Sciatic nerve (tissue), 2 donors: ENCODE results near the gene ETNPPL. TPM values are rescaled to one million over a fixed set of nuclear protein-coding genes. Genes with fewer than 3 reads are reported as not detected.

Experiments used
- ATAC-seq: fragments of 200-7000 bp; cut with Tn5 transposase; one replicate; pipeline ENCODE4 v1.9.1; 2020; ENCODE audit warnings: mild to moderate bottlenecking, moderate library complexity
- DNase-seq: peaks from one replicate; pipeline ENCODE4 v3.0.0-alpha.2; 2020; ENCODE audit warnings: low spot score
- intact Hi-C: fragments of 100-400 bp; cut with DNase I; formaldehyde crosslinking; loops from one replicate; pipeline ENCODE4 v1.14.2; 2022
- total RNA-seq: library from RNA; stranded (reverse); fragmentation: NEBNext Ultra II Directional; extraction: Animal tissue kit (Norgen Biotek cat#: 25700); gene quantifications from one replicate; pipeline ENCODE4 v1.2.1, GENCODE V29; 2021
- donor health status: DM: no; HTN: no; CAD: no.
- donor health status: DM: no; HTN: no; CAD: no.

ETNPPL gene
- total RNA-seq, 1 donor from 2014 or later, result 8.3 TPM

GRCh38 chr4:108706289-108706688 is 56.6 kb downstream of the ETNPPL start:
- ATAC-seq, result no peak
- intact Hi-C loops, result no loop called here

DNA sequence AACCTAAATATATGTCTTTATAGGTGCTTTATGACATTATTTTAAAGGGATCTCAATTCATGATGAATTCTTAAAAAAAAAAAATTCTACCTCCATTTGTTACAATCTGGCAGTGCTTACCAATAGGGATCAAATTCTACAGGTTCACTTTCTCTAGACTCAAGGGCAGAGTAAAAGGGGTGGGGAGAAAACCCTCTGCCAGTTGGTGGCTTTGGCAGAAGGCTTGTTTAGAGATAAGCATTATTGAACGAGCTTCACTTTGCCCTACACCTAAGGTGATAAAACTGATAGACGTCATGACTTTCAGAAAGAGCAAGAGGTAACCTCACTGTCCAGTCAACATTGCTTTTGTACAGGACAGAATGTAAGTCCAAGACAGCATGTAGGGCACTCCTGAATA is 58.9 kb downstream of the ETNPPL start:
- no peak for ATAC-seq
- intact Hi-C loops, result no loop called here
- DNase-seq, result no peak

More at GRCh38 chr4:108706289-108706688, 56.6 kb downstream of the ETNPPL start:
- DNase-seq, result no peak

DNA sequence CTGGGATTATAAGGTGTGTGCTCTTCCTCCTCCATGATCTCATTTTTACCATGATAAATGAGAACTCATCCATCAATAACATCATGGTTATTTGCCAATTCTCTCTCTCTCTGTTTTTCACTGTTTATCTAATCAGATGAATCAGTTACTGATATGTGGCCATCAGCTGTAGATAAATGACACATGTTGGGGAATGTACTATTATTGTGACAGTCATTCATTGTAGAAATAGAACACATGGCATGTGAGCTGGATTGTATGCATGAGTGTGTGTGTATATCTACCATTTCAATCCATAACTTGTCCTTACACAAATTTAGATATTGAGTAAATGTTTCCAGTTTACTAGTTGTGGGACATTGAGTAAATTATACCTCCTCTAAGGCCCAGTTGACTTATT is 59.5 kb downstream of the ETNPPL start:
- intact Hi-C loops, result no loop called here
- no peak for DNase-seq
- ATAC-seq, result no peak

- intact Hi-C loops, result no loop called here
- ATAC-seq (peak; percentile 61), DNase-seq (no peak)
Observed at GRCh38 chr4:108702960-108703359, 59.9 kb downstream of the ETNPPL start.

DNA sequence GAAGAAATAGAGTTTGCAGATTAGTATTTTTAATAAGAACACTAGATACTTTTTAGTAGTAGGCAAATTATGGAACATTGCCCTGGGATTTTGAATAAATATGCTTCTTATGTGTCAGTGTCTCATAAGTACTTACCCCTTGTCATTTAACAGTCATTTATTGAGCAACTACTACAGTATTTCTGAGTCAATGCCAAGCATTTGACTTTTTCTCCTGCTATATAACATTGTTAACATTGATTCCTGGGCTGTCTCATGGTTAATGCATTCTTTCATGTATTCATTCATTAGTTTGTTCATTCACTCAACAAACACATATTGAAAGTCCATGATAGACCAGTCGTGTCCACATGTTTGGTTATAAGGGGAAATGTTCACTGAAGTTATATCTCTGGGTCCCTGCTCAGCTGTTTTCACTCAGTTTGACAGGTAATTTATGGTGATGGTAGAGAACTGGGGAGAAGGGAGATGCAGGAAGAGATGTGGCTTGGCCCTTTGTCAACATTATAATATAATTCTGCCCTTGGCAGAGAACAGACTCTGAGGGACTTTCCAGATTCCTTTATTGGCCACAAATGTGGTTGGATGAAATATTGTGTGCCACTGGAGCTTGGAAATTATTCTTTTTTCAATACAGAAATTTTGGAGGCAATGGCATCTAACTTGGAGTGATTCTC is 62.6 kb downstream of the ETNPPL start:
- intact Hi-C loops, result no loop called here
- no peak for DNase-seq
- no peak for ATAC-seq

DNA sequence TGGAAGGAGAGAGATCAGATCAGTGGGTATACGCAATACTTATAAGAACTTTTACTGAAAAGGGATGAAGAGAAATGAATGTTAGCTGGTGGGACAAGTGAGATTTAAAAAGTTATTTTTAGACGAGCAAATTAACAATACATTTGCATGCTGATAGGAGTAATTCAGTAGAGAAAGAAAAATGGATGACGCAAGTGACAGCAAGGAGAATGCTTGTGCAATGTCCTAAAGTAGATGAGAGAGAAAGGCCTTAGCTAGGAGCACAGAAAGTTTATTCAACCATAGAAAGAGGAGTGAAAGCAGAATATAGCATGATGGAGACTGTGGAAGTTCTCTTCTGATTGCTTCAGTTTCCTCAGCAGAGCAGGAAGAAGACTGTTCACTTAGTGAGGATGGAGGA is 66.7 kb downstream of the ETNPPL start:
- ATAC-seq, result no peak

DNA sequence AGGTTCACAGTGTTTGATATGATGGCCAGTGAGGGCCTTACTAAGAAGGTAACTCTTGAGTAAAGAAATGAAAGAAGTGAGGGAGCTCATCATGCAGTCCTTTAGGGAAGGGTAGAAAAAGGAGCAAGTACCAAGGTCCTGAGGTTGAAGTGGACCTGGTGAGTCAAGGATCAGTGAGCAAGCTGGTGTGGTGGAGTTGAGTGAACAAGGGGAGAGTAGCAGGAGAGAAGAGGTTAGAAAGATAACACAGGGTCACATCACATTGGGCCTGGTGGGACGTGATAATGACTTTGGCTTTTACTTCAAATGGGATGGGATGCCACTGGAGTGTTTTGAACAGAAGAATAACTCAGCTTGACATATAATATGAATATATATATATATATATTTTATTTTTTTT is 67.8 kb downstream of the ETNPPL start:
- DNase-seq (no peak), ATAC-seq (no peak)
- intact Hi-C loops, result loop anchor here (5.0 kb wide), 1 partner anchor 1728 kb away; no protein-coding TSS in a partner anchor

More for the DNA sequence above, 66.7 kb downstream of the ETNPPL start:
- intact Hi-C loops, result loop anchor here (5.0 kb wide), 1 partner anchor 1729 kb away; no protein-coding TSS in a partner anchor
- no peak for DNase-seq

GRCh38 chr4:108694423-108694822 is 68.4 kb downstream of the ETNPPL start:
- DNase-seq (no peak), ATAC-seq (no peak)
- intact Hi-C loops, result no loop called here

DNA sequence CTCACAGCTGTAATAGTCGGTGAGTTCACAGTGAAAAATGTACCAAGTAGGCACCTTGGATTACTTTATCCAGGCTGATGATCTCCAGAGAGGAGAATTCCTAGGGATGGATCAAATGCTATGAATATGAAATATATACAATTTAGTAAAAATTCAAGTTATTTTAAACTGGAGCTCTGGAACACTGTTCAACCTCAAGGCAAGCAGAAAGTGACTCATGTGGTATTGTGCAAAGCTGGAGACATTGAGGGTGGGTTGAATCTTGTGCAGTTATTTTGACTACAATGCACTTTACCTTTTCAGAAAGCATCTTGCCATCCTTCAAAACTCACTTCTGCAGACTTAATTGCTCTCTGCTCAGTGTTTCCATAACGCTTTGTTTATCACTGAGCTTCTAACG is 69.0 kb downstream of the ETNPPL start:
- DNase-seq (no peak), ATAC-seq (no peak)
- intact Hi-C loops, result no loop called here

DNA sequence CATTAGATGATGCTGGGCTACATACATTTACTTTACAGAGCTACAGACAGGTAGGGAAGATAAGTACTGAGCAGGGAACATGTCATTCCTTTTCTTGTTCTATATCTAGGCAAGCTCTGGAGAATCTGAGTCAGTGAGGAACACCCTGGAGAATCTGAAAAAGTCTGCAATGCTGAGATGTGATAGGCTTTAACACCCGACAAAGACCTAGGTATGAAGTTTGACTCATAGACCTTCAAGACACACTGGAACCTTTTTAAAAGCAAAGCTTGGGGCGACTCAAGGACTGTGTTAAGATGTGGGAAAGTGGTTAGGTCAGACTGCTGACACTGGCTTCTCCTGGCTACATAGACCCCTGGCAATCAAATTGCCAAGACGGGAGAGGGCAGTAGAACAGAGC is 69.6 kb downstream of the ETNPPL start:
- ATAC-seq, result no peak
- intact Hi-C loops, result no loop called here
- DNase-seq, result no peak

Other genes with a start within 250 kb of the ETNPPL start
- 980 TPM for gene RPL34, start 142.5 kb downstream of the ETNPPL start, total RNA-seq
- gene OSTC, start 112.5 kb downstream of the ETNPPL start, total RNA-seq, result 50.5 TPM